Panc1 (cell line): ENCODE results near the gene C16orf82. TPM values are rescaled to one million over a fixed set of nuclear protein-coding genes. Genes with fewer than 3 reads are reported as not detected.

ENCODE experiments used
- ATAC-seq: fragments of 200-7000 bp; cut with Tn5 transposase; 2 replicates; pipeline ENCODE4 v1.9.1; 2020; ENCODE audit warnings: mild to moderate bottlenecking, moderate library complexity
- BruUV-seq: library from RNA; stranded (reverse); fragments of 400-500 nt; replicated peaks from 2 replicates; lab custom pipeline; 2021; lab: Mats Ljungman, UMichigan
- CTCF ChIA-PET: fragments of 300-600 bp; sonication (Branson Sonifier 250); formaldehyde crosslinking; loops from one replicate; lab custom pipeline; 2022; ENCODE audit warnings: antibody characterized with exemption; lab: Charles Lee
- POLR2A ChIA-PET: fragments of 300-600 bp; sonication (Branson Sonifier 250); formaldehyde crosslinking; loops from one replicate; lab custom pipeline; 2022; ENCODE audit warnings: antibody characterized with exemption; lab: Charles Lee
- DNase-seq: peaks from one replicate; pipeline ENCODE4 v3.0.0-alpha.2; 2010; ENCODE audit warnings: low read depth, low spot score
- H3K27ac ChIP-seq: 2 replicates; pipeline ENCODE4 v1.5.1; 2011; ENCODE audit warnings: mild to moderate bottlenecking, low read length, inconsistent platforms
- H3K27me3 ChIP-seq: fragments of 200-500 bp; sonication (Bioruptor generic); 2 replicates; pipeline ENCODE4 v1.6.0; 2014; ENCODE audit warnings: low read length, inconsistent platforms; ENCODE audit not compliant: control insufficient read depth, insufficient read depth
- H3K36me3 ChIP-seq: fragments of 200-500 bp; sonication (Bioruptor generic); 2 replicates; pipeline ENCODE4 v1.5.1; 2014; ENCODE audit warnings: inconsistent platforms, mild to moderate bottlenecking, low read length, moderate library complexity; ENCODE audit not compliant: control insufficient read depth, insufficient read depth
- H3K4me1 ChIP-seq: 2 replicates; pipeline ENCODE4 v1.5.1; 2011; ENCODE audit warnings: inconsistent platforms, mild to moderate bottlenecking, low read length, moderate library complexity; ENCODE audit not compliant: control insufficient read depth, insufficient read depth
- H3K4me3 ChIP-seq, 2 experiments: 2 replicates each; pipeline ENCODE4 v1.5.1; 2011 to 2012; ENCODE audit warnings: low read depth in 2 of 2, low read length in 2 of 2, mild to moderate bottlenecking in 2 of 2, inconsistent platforms in 1 of 2, moderate library complexity in 1 of 2
- H3K9me3 ChIP-seq: fragments of 200-500 bp; sonication (Bioruptor generic); 2 replicates; pipeline ENCODE4 v1.5.1; 2014; ENCODE audit warnings: low read depth, mild to moderate bottlenecking, inconsistent platforms, low read length, moderate library complexity; ENCODE audit not compliant: control insufficient read depth, insufficient read depth
- CTCF ChIP-seq: fragments of 450-650 bp; IDR thresholded peaks from 2 replicates; pipeline ENCODE4 v1.5.1; 2017; ENCODE audit warnings: mild to moderate bottlenecking
- POLR2AphosphoS5 ChIP-seq: IDR thresholded peaks from 2 replicates; pipeline ENCODE4 v1.6.1; 2012; ENCODE audit warnings: mild to moderate bottlenecking, low read depth, low read length, moderate library complexity
- REST ChIP-seq, 2 experiments: IDR thresholded peaks; 2 replicates each; pipeline ENCODE4 v1.6.1; 2011 to 2012; ENCODE audit warnings: low read depth in 2 of 2, control low read depth in 1 of 2, low read length in 1 of 2, mild to moderate bottlenecking in 1 of 2, moderate library complexity in 1 of 2; ENCODE audit not compliant: insufficient read depth in 1 of 2
- SIN3A ChIP-seq: IDR thresholded peaks from 2 replicates; pipeline ENCODE4 v1.6.1; 2012; ENCODE audit warnings: low read depth, mild to moderate bottlenecking, low read length, moderate library complexity, borderline replicate concordance; ENCODE audit not compliant: insufficient read depth
- TCF7L2 ChIP-seq: IDR thresholded peaks from 2 replicates; pipeline ENCODE4 v1.6.1; 2011; ENCODE audit warnings: mild to moderate bottlenecking, low read depth, low read length, inconsistent platforms
- in situ Hi-C: cut with HindIII; loops from 2 replicates; pipeline ENCODE4 v1.10.0; 2016; ENCODE audit warnings: low sequenced_read_pairs, low pct_unique_long_range_greater_than_20kb
- intact Hi-C: fragments of 100-400 bp; cut with micrococcal nuclease; formaldehyde crosslinking; loops from one replicate; pipeline ENCODE4 v1.10.0; 2022; ENCODE audit not compliant: unreplicated experiment
- total RNA-seq: library from RNA; stranded (reverse); gene quantifications from one replicate; pipeline ENCODE4 v1.2.1, GENCODE V29; 2021; ENCODE audit not compliant: unreplicated experiment

Gene C16orf82
- total RNA-seq, 1 experiment from 2014 or later: not detected

- no peak for ATAC-seq
- H3K4me3 ChIP-seq: no peak overlapping the region
- in situ Hi-C loops: no loop called here
- H3K36me3 ChIP-seq: no peaks in the 10 kb centered on the region
- CTCF ChIA-PET: no interaction called here
- no TSS peak for BruUV-seq
- no peaks in the 10 kb centered on the region for H3K27me3 ChIP-seq
- TF ChIP-seq TCF7L2 (no peak), SIN3A (no peak), CTCF (no peak), POLR2AphosphoS5 (no peak), REST (IDR thresholded peaks at IDR 0.05; ENCODE audit: insufficient read depth in 1 of 2, low read depth in 2 of 2, low read length in 1 of 2) (no peak)
- POLR2A ChIA-PET: no interaction called here
- H3K4me1 ChIP-seq: no peaks in the 10 kb centered on the region
- no peaks in the 10 kb centered on the region for H3K9me3 ChIP-seq
- DNase-seq: no peak
- intact Hi-C loops: no loop called here
- no peak overlapping the region for H3K27ac ChIP-seq
Observed at GRCh38 chr16:27102701-27103575, 36.2 kb downstream of the C16orf82 start.

DNA sequence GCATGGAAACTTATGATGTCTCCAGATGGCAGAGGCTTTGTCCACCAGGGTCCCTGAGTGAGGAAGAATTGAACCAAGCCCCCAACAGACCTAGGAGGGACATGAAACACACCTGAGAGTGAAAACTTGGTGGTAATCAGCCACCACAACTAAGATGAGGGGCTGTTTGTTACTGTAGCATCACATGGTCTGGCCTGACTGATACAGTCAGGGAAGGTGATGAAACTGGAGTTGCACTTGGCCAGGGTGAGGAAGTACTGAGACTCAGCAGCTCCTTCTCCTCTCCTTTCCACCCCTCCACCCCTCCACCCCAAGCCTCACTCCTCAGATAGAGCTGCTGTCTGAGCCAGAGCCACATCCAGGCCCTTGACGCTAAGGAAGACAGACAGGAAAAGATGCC is 37.2 kb downstream of the C16orf82 start:
- Histone ChIP-seq H3K27ac (no peak overlapping the region), H3K36me3 (no peaks in the 10 kb centered on the region), H3K27me3 (no peaks in the 10 kb centered on the region), H3K4me3 (no peak overlapping the region), H3K4me1 (no peaks in the 10 kb centered on the region), H3K9me3 (no peaks in the 10 kb centered on the region)
- POLR2A ChIA-PET: no interaction called here
- TF ChIP-seq TCF7L2: no peak
- TF ChIP-seq CTCF: no peak
- TF ChIP-seq REST (IDR thresholded peaks at IDR 0.05; ENCODE audit: insufficient read depth in 1 of 2, low read depth in 2 of 2, low read length in 1 of 2): no peak
- TF ChIP-seq SIN3A: no peak
- TF ChIP-seq POLR2AphosphoS5: no peak
- CTCF ChIA-PET: interaction anchor here (0.6 kb wide), 1 partner anchor 159 kb away, joined by 4 read pairs; no protein-coding TSS in a partner anchor
- ATAC-seq (no peak), DNase-seq (no peak)
- in situ Hi-C loops: no loop called here
- no TSS peak for BruUV-seq
- intact Hi-C loops: no loop called here
